IMR-90 (cell line): Measurements from ENCODE around the gene FAM227B. TPM values are rescaled to one million over a fixed set of nuclear protein-coding genes. Genes with fewer than 3 reads are reported as not detected.

Experiments
- ATAC-seq: fragments of 200-7000 bp; cut with Tn5 transposase; 2 replicates; pipeline ENCODE4 v1.9.1; 2020; ENCODE audit warnings: low read depth, mild to moderate bottlenecking, moderate library complexity
- BruUV-seq: library from RNA; stranded (reverse); fragments of 400-500 nt; replicated peaks from 2 replicates; lab custom pipeline; 2021; lab: Mats Ljungman, UMichigan
- CTCF ChIA-PET: fragments of 300-600 bp; formaldehyde crosslinking; extraction: SDS; loops from one replicate; lab custom pipeline; 2021; ENCODE audit warnings: antibody characterized with exemption; lab: Yijun Ruan, JAX
- POLR2A ChIA-PET: fragments of 300-600 bp; sonication (Branson Sonifier 250); formaldehyde crosslinking; loops from one replicate; lab custom pipeline; 2022; ENCODE audit warnings: antibody characterized with exemption; ENCODE audit not compliant: unreplicated experiment; lab: Charles Lee
- DNase-seq: peaks from one replicate; pipeline ENCODE4 v3.0.0; 2013
- H2AFZ ChIP-seq: replicated peaks from 2 replicates; pipeline ENCODE3; 2013; ENCODE audit warnings: low read length, mild to moderate bottlenecking; ENCODE audit not compliant: poor library complexity
- H2AK5ac ChIP-seq: 2 replicates; pipeline ENCODE4 v1.6.1; 2013; ENCODE audit warnings: low read depth, low read length, inconsistent platforms
- H2AK9ac ChIP-seq: replicated peaks from 2 replicates; pipeline ENCODE3; 2013; ENCODE audit warnings: mild to moderate bottlenecking, low read depth, low read length, moderate library complexity; ENCODE audit not compliant: poor library complexity
- H2BK120ac ChIP-seq: 2 replicates; pipeline ENCODE4 v1.6.1; 2013; ENCODE audit warnings: low read depth, low read length, inconsistent platforms
- H2BK15ac ChIP-seq: 3 replicates; pipeline ENCODE4 v1.6.1; 2013; ENCODE audit warnings: low read depth, low read length, inconsistent platforms
- H2BK20ac ChIP-seq: 2 replicates; pipeline ENCODE4 v1.6.1; 2013; ENCODE audit warnings: low read depth, mild to moderate bottlenecking, inconsistent platforms, low read length, moderate library complexity
- H2BK5ac ChIP-seq: 2 replicates; pipeline ENCODE4 v1.6.1; 2013; ENCODE audit warnings: mild to moderate bottlenecking, low read depth, low read length, inconsistent platforms; ENCODE audit not compliant: poor library complexity, severe bottlenecking
- H3K14ac ChIP-seq: replicated peaks from 2 replicates; pipeline ENCODE4 v1.6.1; 2013; ENCODE audit warnings: low read depth, low read length, inconsistent platforms
- H3K18ac ChIP-seq: 2 replicates; pipeline ENCODE4 v1.6.1; 2013; ENCODE audit warnings: low read depth, low read length, control low read depth
- H3K23ac ChIP-seq: 2 replicates; pipeline ENCODE4 v1.6.1; 2013; ENCODE audit warnings: low read depth, low read length, inconsistent platforms
- H3K27ac ChIP-seq: 2 replicates; pipeline ENCODE4 v1.5.1; 2013; ENCODE audit warnings: mild to moderate bottlenecking, control low read depth, low read length; ENCODE audit not compliant: insufficient read depth
- H3K27me3 ChIP-seq: 2 replicates; pipeline ENCODE4 v1.6.1; 2013; ENCODE audit warnings: low read length; ENCODE audit not compliant: control insufficient read depth, insufficient read depth
- H3K36me3 ChIP-seq: 2 replicates; pipeline ENCODE4 v1.6.1; 2013; ENCODE audit warnings: low read length, mixed read lengths; ENCODE audit not compliant: control insufficient read depth, insufficient read depth
- H3K4ac ChIP-seq: 2 replicates; pipeline ENCODE4 v1.6.1; 2013; ENCODE audit warnings: low read depth, low read length, inconsistent platforms
- H3K4me1 ChIP-seq: 2 replicates; pipeline ENCODE4 v1.6.1; 2013; ENCODE audit warnings: low read length, mixed read lengths; ENCODE audit not compliant: control insufficient read depth, insufficient read depth
- H3K4me2 ChIP-seq: 2 replicates; pipeline ENCODE4 v1.6.1; 2013; ENCODE audit warnings: low read depth, mild to moderate bottlenecking, control low read depth, low read length, moderate library complexity
- H3K4me3 ChIP-seq: 2 replicates; pipeline ENCODE4 v1.5.1; 2013; ENCODE audit warnings: low read depth, mild to moderate bottlenecking, control low read depth, low read length, moderate library complexity; ENCODE audit not compliant: insufficient read depth
- H3K56ac ChIP-seq: 2 replicates; pipeline ENCODE4 v1.6.1; 2013; ENCODE audit warnings: low read length, inconsistent platforms; ENCODE audit not compliant: insufficient read depth; ENCODE audit errors: extremely low read depth
- H3K79me1 ChIP-seq, 2 experiments: 2 replicates each; pipeline ENCODE4 v1.6.1; 2013; ENCODE audit warnings: low read length in 2 of 2, inconsistent platforms in 1 of 2, low read depth in 1 of 2
- H3K9ac ChIP-seq: 2 replicates; pipeline ENCODE4 v1.6.1; 2013; ENCODE audit warnings: low read depth, low read length, control low read depth
- H3K9me1 ChIP-seq: 2 replicates; pipeline ENCODE4 v1.6.1; 2013; ENCODE audit warnings: low read length, inconsistent platforms; ENCODE audit not compliant: insufficient read depth
- H3K9me3 ChIP-seq: 2 replicates; pipeline ENCODE4 v1.6.1; 2013; ENCODE audit warnings: low read length; ENCODE audit not compliant: control insufficient read depth, insufficient read depth
- H4K20me1 ChIP-seq: 2 replicates; pipeline ENCODE4 v1.6.1; 2013; ENCODE audit warnings: low read length, inconsistent platforms; ENCODE audit not compliant: insufficient read depth
- H4K5ac ChIP-seq: 2 replicates; pipeline ENCODE4 v1.6.1; 2013; ENCODE audit warnings: mild to moderate bottlenecking, low read depth, low read length, control low read depth
- H4K8ac ChIP-seq, 2 experiments: 2 replicates each; pipeline ENCODE4 v1.6.1; 2013; ENCODE audit warnings: low read depth in 2 of 2, low read length in 2 of 2, control low read depth in 1 of 2, inconsistent platforms in 1 of 2
- H4K91ac ChIP-seq: 2 replicates; pipeline ENCODE4 v1.6.1; 2013; ENCODE audit warnings: low read depth, low read length, inconsistent platforms; ENCODE audit not compliant: insufficient read depth
- BHLHE40 ChIP-seq: fragments of 150-350 bp; IDR thresholded peaks from 2 replicates; pipeline ENCODE4 v1.6.1; 2016; ENCODE audit warnings: mild to moderate bottlenecking, low read depth, low read length
- CEBPB ChIP-seq: IDR thresholded peaks from 2 replicates; pipeline ENCODE4 v1.6.1; 2012; ENCODE audit warnings: low read depth, low read length, improper control_type of control experiment
- CTCF ChIP-seq: conservative IDR thresholded peaks from 2 replicates; pipeline ENCODE4 v1.5.1; 2012; ENCODE audit warnings: mild to moderate bottlenecking, low read depth, low read length, improper control_type of control experiment
- ELK1 ChIP-seq: fragments of 150-350 bp; IDR thresholded peaks from 2 replicates; pipeline ENCODE4 v1.6.1; 2016; ENCODE audit warnings: low read depth, mild to moderate bottlenecking, low read length, moderate library complexity, borderline replicate concordance
- MXI1 ChIP-seq: IDR thresholded peaks from 2 replicates; pipeline ENCODE4 v1.6.1; 2012; ENCODE audit warnings: low read depth, mild to moderate bottlenecking, low read length, moderate library complexity, borderline replicate concordance
- RCOR1 ChIP-seq: IDR thresholded peaks from 2 replicates; pipeline ENCODE4 v1.6.1; 2012; ENCODE audit warnings: mild to moderate bottlenecking, low read length, improper control_type of control experiment; ENCODE audit not compliant: insufficient replicate concordance
- WGBS, 2 experiments: methylation state at CpG; one replicate each; pipeline versions ENCODE4 v1.1.5 to v1.1.7; 2013; ENCODE audit warnings: missing lambda C conversion rate in 2 of 2; ENCODE audit not compliant: insufficient read length in 1 of 2; ENCODE audit errors: extremely low coverage in 2 of 2; 5-methylcytosine and 5-hydroxymethylcytosine counted together
- dilution Hi-C: fragments of 300-500 bp; cut with HindIII; formaldehyde crosslinking; loops from one replicate; pipeline ENCODE4 v1.14.3; 2018; ENCODE audit warnings: low sequenced_read_pairs; ENCODE audit not compliant: unreplicated experiment
- in situ Hi-C: fragments of 300-500 bp; cut with MboI; formaldehyde crosslinking; loops from 3 replicates; pipeline ENCODE4 v1.14.3; 2019; ENCODE audit warnings: low sequenced_read_pairs, inconsistent platforms, mixed read lengths
- intact Hi-C: fragments of 100-400 bp; cut with micrococcal nuclease; formaldehyde crosslinking; loops from 2 replicates; pipeline ENCODE4 v1.10.0; 2022
- polyA plus RNA-seq, 3 experiments: library from polyadenylated mRNA; depleted of rRNA; stranded (reverse); fragments of >200 nt; gene quantifications; 2 replicates each; pipeline ENCODE4 v1.2.3, GENCODE V29; 2012; ENCODE audit warnings: low replicate concordance in 1 of 3
- total RNA-seq: library from RNA; depleted of rRNA; stranded (reverse); fragments of >200 nt; gene quantifications from 2 replicates; pipeline ENCODE4 v1.2.3, GENCODE V29; 2012

Gene FAM227B
- total and polyA plus RNA-seq, 2 of the 4 experiments (the other 2 are of a cell fraction): 1.8 to 3.0 TPM

- Histone ChIP-seq H3K23ac (no peak overlapping the region), H3K56ac (no peak overlapping the region), H4K20me1 (no peaks in the 10 kb centered on the region), H3K18ac (no peak overlapping the region), H3K27ac (no peak overlapping the region), H3K9ac (no peak overlapping the region), H4K91ac (no peak overlapping the region), H3K4me3 (no peak overlapping the region), H3K9me1 (peaks cover 2% of the 10 kb centered on the region; the same call in 1 of the 2 replicates), H3K4ac (no peak overlapping the region), H3K79me1 (peaks cover 4 to 24% of the 10 kb centered on the region in 2 experiments; a peak in 3 of 4 replicates), H3K14ac (no peak overlapping the region), H2BK20ac (no peak overlapping the region), H2BK15ac (no peak overlapping the region), H4K5ac (no peak overlapping the region), H3K36me3 (peaks cover 16% of the 10 kb centered on the region), H2BK120ac (no peak overlapping the region), H3K27me3 (no peaks in the 10 kb centered on the region), H2AK5ac (no peak overlapping the region), H4K8ac (no peak overlapping the region), H3K4me2 (0 out of 2 replicates have a peak overlapping the region, but pooled peaks have one; percentile 12), H2AK9ac (no peak overlapping the region), H3K9me3 (no peaks in the 10 kb centered on the region), H2AFZ (no peak overlapping the region), H2BK5ac (peak overlapping the region; percentile 15), H3K4me1 (peaks cover 8% of the 10 kb centered on the region; the same call in 1 of the 2 replicates)
- no peak for ATAC-seq
- no peak for DNase-seq
- no TSS peak for BruUV-seq
- no peak for TF ChIP-seq MXI1
- no peak for TF ChIP-seq CEBPB
- no peak for TF ChIP-seq ELK1
- TF ChIP-seq CTCF: no peak
- TF ChIP-seq RCOR1: no peak
- TF ChIP-seq BHLHE40: no peak
- intact Hi-C loops: no loop called here
- ChIA-PET CTCF (interaction anchor here (1.2 kb wide), 1 partner anchor 9 kb away, joined by 3 read pairs; no protein-coding TSS in a partner anchor), POLR2A (no interaction called here)
- in situ Hi-C loops: no loop called here
- dilution Hi-C loops: no loop called here
- WGBS, 2 experiments: no CpG with 5 or more reads among the region's 3 CpGs
Observed at GRCh38 chr15:49464522-49464921, 156.1 kb downstream of the FAM227B start.
